ENCODE results near the gene KCND2. TPM values are rescaled to one million over a fixed set of nuclear protein-coding genes. Genes with fewer than 3 reads are reported as not detected.

Gene KCND2
- total RNA-seq, 4 donors from 2014 or later: 0.96 to 3.8 (median 1.7) TPM

DNA sequence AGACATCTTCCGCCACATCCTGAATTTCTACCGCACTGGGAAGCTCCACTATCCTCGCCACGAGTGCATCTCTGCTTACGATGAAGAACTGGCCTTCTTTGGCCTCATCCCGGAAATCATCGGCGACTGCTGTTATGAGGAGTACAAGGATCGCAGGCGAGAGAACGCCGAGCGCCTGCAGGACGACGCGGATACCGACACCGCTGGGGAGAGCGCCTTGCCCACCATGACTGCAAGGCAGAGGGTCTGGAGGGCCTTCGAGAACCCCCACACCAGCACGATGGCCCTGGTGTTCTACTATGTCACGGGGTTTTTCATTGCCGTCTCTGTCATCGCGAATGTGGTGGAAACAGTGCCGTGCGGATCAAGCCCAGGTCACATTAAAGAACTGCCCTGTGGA is 1.9 kb downstream of the KCND2 start:
- ATAC-seq (ENCODE audit: low FRiP score) (no peak), DNase-seq (ENCODE audit: low spot score) (no peak)
- TF ChIP-seq, protein P1, sequence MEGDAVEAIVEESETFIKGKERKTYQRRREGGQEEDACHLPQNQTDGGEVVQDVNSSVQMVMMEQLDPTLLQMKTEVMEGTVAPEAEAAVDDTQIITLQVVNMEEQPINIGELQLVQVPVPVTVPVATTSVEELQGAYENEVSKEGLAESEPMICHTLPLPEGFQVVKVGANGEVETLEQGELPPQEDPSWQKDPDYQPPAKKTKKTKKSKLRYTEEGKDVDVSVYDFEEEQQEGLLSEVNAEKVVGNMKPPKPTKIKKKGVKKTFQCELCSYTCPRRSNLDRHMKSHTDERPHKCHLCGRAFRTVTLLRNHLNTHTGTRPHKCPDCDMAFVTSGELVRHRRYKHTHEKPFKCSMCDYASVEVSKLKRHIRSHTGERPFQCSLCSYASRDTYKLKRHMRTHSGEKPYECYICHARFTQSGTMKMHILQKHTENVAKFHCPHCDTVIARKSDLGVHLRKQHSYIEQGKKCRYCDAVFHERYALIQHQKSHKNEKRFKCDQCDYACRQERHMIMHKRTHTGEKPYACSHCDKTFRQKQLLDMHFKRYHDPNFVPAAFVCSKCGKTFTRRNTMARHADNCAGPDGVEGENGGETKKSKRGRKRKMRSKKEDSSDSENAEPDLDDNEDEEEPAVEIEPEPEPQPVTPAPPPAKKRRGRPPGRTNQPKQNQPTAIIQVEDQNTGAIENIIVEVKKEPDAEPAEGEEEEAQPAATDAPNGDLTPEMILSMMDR (IDR thresholded peaks at IDR 0.05): no peak

DNA sequence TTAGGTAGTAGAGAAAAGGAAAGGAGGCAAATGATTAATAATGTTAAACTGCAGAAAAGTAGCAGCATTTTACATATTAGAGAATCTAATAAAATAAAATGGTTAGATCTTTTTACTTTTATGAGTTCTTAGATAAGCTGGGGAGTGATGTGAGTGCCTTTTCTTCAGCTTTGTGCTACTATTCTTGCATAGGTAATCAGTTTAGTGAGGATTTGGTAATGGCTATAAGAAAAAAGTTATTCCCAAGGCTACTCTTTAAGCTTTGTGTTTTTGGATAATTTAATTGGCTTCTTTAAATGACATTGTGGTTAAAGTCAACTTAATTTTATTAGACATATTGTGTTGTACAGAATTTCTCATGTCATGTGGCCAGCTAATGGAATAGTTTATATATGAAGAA is 3.7 kb downstream of the KCND2 start:
- ATAC-seq (ENCODE audit: low FRiP score) (no peak), DNase-seq (ENCODE audit: low spot score) (no peak)
- TF ChIP-seq, protein P1 (IDR thresholded peaks at IDR 0.05): no peak

DNA sequence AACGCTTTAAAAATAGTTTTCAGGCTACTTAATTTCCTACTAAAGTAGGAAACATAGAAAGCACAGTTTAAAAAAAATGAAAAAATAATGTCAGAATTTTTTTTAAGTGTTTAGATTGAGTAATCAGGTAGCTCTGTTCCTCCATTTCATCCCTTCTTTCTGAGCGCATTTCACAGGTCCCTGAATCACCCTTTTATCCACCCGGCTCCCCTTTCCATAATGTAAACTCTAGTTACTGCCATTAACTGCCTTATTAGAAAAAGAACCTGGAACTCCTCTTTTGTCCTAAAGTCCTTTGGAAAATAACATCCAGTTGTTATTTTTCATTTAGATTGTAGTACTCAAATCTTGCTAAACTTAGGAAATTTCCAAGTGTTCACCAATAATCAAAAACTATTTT is 5.8 kb downstream of the KCND2 start:
- no peak for ATAC-seq (ENCODE audit: low FRiP score)
- no peak for DNase-seq (ENCODE audit: low spot score)
- TF ChIP-seq, protein P1 (IDR thresholded peaks at IDR 0.05): no peak

DNA sequence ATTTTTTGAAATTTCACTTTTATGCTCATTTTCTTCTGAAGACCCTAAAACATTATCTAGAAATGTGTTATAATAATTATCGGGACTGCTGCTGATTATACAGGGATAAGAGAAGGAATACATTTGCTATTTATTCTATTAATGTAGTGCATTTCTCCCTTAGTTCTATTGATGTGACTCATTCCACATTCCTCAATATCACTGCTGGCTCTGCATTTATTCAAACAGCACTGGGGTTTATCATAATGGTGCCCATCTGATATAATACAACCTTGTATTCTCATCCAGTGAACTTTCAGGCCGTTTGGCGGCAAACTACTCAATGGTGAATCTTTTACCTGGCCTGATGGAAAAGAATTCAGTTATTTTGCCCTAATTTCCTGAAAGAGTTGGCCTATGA is 7.8 kb downstream of the KCND2 start:
- no peak for ATAC-seq (ENCODE audit: low FRiP score)
- TF ChIP-seq, protein P1 (IDR thresholded peaks at IDR 0.05): no peak
- DNase-seq (ENCODE audit: low spot score): no peak

DNA sequence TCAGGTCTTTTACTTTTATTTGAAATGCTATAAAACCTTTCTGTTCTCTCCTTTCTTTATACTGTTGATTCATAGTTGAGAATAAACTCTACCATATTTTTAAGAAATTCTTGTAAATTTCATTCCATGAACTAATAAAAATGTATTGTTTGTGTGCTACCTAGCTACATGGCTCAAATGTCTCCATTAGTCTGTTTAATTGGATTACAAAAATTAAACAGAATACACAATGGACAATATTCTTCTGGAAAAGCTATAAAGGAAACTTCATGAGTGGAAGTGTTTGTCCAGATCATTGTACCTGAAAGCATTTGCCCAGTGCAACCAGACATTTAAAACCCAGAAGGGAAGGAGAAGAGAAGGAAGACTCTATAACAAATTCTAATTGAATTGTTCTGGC is 20.1 kb downstream of the KCND2 start:
- ATAC-seq (ENCODE audit: low FRiP score): no peak
- no peak for DNase-seq (ENCODE audit: low spot score)
- TF ChIP-seq, protein P1 (IDR thresholded peaks at IDR 0.05): no peak

DNA sequence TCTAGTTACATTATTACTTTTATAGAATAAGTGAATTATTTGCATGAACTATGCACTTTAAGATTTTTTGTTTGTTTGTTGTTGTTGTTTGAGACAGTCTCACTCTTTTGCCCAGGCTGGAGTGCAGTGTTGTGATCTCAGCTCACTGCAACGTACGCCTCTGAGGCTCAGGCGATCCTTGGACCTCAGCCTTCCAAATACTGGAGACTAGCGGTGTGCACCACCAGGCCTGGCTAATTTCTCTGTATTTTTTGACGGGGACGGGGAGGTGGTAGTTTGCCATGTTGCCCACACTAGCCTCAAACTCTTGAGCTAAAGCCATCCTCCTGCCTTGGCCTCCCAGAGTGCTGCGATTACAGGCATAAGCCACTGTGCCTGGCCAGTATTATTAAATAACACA is 29.2 kb downstream of the KCND2 start:
- DNase-seq (ENCODE audit: low spot score) (no peak), ATAC-seq (ENCODE audit: low FRiP score) (no peak)
- TF ChIP-seq, protein P1 (IDR thresholded peaks at IDR 0.05): no peak

DNA sequence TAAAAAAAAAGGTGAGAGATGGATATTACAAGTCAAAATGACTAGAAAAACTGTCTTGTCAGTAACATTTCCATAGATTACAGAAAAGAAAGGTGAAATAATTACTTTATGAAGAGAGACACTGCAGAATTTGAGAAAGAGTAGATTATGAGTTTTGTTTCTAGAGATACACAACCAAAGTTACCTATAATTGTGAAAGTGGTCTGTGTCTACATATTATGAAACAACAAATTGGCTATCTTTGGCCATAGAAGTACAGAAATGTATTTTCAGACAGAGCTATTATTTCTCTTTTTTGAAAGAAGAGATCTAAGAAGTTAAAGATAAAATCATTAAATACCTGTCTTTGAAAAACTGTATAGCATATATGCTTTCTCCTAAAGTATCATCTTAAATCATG is 30.1 kb downstream of the KCND2 start:
- TF ChIP-seq, protein P1 (IDR thresholded peaks at IDR 0.05): no peak
- no peak for DNase-seq (ENCODE audit: low spot score)
- ATAC-seq (ENCODE audit: low FRiP score): no peak
